Adrenal gland (tissue), 12 donors: ENCODE results near the gene RPS6KA5. TPM values are rescaled to one million over a fixed set of nuclear protein-coding genes. Genes with fewer than 3 reads are reported as not detected.
A peak's percentile ranks its signal among the peaks of the same experiment; 100 is the strongest.

Experiments used
- DNase-seq, 7 donors: peaks; one replicate each; pipeline ENCODE4 v3.0.0-alpha.2; 2019 to 2020
- H3K27ac ChIP-seq, 5 donors: fragments of 200-600 bp; sonication (generic) in 4 of 5; 1 replicate in 3 of 5; 2 replicates in 2 of 5; pipeline versions ENCODE4 v1.5.1 to v1.8.0; 2016 to 2020; ENCODE audit warnings: mild to moderate bottlenecking in 1 of 5
- H3K27me3 ChIP-seq: fragments of 200-600 bp; 2 replicates; pipeline ENCODE4 v1.8.0; 2021
- H3K36me3 ChIP-seq, 2 donors: fragments of 200-600 bp; replicated peaks in 1 of 2; 1 replicate in 1 of 2; 2 replicates in 1 of 2; pipeline versions ENCODE4 v1.5.1 to v1.8.0; 2018 to 2022
- H3K4me1 ChIP-seq, 2 donors: fragments of 200-600 bp; replicated peaks in 1 of 2; 1 replicate in 1 of 2; 2 replicates in 1 of 2; pipeline versions ENCODE4 v1.5.1 to v1.8.0; 2018 to 2021
- H3K4me3 ChIP-seq, 4 donors: fragments of 200-600 bp; sonication (generic) in 3 of 4; one replicate each; pipeline ENCODE4 v1.5.1; 2016 to 2018
- H3K9me3 ChIP-seq, 3 donors: fragments of 200-600 bp; sonication (generic) in 1 of 3; replicated peaks in 1 of 3; 1 replicate in 2 of 3; 2 replicates in 1 of 3; pipeline versions ENCODE4 v1.5.1 to v1.8.0; 2016 to 2021
- POLR2A ChIP-seq, 2 donors: fragments of 450-650 bp; IDR thresholded peaks; one replicate each; pipeline ENCODE4 v1.6.1; 2017; ENCODE audit warnings: antibody characterized with exemption in 2 of 2, mild to moderate bottlenecking in 2 of 2, moderate library complexity in 1 of 2
- WGBS, 4 donors: extraction: QIAGEN DNeasy Blood & Tissue Kit in 2 of 4; methylation state at CpG; one replicate each; pipeline versions ENCODE4 v1.1.5 to v1.1.7; 2013 to 2017; 5-methylcytosine and 5-hydroxymethylcytosine counted together
- intact Hi-C, 2 donors: fragments of 100-400 bp; cut with DNase I; formaldehyde crosslinking; loops; one replicate each; pipeline versions ENCODE4 v1.14.1 to v1.15.0; 2022 to 2023
- polyA plus RNA-seq, 3 donors: library from polyadenylated mRNA; stranded (reverse); fragments of 200-250 nt in 2 of 3; fragments of 350-450 nt in 1 of 3; fragmentation: Illumina TruSeq in 1 of 3; extraction: RNeasy Lipid Tissue Mini Kit (QIAGEN cat#74804) in 1 of 3; gene quantifications; one replicate each; pipeline ENCODE4 v1.2.3, GENCODE V29; 2013 to 2014
- total RNA-seq, 9 donors: library from RNA; depleted of rRNA in 4 of 9; stranded (reverse); fragments of >200 nt in 4 of 9; fragments of 120-200 nt in 1 of 9; fragmentation: NEBNext Ultra II Directional in 1 of 9; extraction: Animal tissue kit (Norgen Biotek cat#: 25700) in 1 of 9; gene quantifications; one replicate each; pipeline versions ENCODE4 v1.1.0 to v1.2.4, GENCODE V29; 2013 to 2023
- TF ChIP-seq, protein P1 (sequence below), 6 experiments: fragments of 450-650 bp in 4 of 6; fragments of 200-600 bp in 2 of 6; sonication (generic) in 1 of 6; IDR thresholded peaks; 1 replicate in 5 of 6; 2 replicates in 1 of 6; pipeline versions ENCODE4 v1.5.1 to v1.8.0; 2016 to 2021; ENCODE audit warnings: antibody characterized with exemption in 6 of 6, mild to moderate bottlenecking in 2 of 6, moderate library complexity in 1 of 6
- donor health status: healthy with polysubstance abuse.
- donor health status: Bipolar disorder and iron deficiency.
- donor health status: DM: yes; HTN: yes; CAD: no.
- donor health status: DM: no; HTN: no; CAD: no.
- donor health status: DM: no; HTN: no; CAD: no.
- donor health status: DM: yes; HTN: yes; CAD: no.

The RPS6KA5 gene
- total and polyA plus RNA-seq, 12 donors: 0.27 to 5.5 (median 1.8) TPM

DNA sequence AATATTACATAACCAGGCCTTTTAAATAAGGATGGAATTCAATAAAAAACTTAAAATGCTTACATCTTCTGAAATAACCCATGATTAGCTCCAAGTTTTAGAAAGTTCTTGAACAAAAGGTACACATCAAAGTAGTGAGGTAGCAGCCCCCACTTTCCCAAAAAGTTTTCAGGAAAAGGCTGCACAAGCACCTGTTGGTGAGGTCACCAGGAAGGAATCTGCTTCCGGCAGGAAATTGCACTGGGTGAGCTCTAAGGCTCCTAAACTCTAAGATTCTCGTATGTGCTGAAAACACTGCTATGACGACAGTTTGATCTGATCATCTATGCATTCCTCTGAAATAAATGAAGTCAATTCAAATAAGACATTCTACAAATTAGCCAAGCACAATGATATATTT lies 210.0 kb downstream of the RPS6KA5 start:
- TF ChIP-seq POLR2A (IDR thresholded peaks at IDR 0.05): no peak
- TF ChIP-seq, protein P1, sequence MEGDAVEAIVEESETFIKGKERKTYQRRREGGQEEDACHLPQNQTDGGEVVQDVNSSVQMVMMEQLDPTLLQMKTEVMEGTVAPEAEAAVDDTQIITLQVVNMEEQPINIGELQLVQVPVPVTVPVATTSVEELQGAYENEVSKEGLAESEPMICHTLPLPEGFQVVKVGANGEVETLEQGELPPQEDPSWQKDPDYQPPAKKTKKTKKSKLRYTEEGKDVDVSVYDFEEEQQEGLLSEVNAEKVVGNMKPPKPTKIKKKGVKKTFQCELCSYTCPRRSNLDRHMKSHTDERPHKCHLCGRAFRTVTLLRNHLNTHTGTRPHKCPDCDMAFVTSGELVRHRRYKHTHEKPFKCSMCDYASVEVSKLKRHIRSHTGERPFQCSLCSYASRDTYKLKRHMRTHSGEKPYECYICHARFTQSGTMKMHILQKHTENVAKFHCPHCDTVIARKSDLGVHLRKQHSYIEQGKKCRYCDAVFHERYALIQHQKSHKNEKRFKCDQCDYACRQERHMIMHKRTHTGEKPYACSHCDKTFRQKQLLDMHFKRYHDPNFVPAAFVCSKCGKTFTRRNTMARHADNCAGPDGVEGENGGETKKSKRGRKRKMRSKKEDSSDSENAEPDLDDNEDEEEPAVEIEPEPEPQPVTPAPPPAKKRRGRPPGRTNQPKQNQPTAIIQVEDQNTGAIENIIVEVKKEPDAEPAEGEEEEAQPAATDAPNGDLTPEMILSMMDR (IDR thresholded peaks at IDR 0.05): no peak
- no peak overlapping the region for H3K27ac ChIP-seq
- H3K4me1 ChIP-seq: no peaks in the 10 kb centered on the region
- H3K36me3 ChIP-seq: no peaks in the 10 kb centered on the region
- H3K9me3 ChIP-seq: no peaks in the 10 kb centered on the region
- H3K27me3 ChIP-seq: no peaks in the 10 kb centered on the region
- DNase-seq: no peak
- no peak overlapping the region for H3K4me3 ChIP-seq
- intact Hi-C loops: no loop called here
- 66 to 80% (median 71%) methylated on average over 3 of the region's 3 CpGs for WGBS, 4 donors

DNA sequence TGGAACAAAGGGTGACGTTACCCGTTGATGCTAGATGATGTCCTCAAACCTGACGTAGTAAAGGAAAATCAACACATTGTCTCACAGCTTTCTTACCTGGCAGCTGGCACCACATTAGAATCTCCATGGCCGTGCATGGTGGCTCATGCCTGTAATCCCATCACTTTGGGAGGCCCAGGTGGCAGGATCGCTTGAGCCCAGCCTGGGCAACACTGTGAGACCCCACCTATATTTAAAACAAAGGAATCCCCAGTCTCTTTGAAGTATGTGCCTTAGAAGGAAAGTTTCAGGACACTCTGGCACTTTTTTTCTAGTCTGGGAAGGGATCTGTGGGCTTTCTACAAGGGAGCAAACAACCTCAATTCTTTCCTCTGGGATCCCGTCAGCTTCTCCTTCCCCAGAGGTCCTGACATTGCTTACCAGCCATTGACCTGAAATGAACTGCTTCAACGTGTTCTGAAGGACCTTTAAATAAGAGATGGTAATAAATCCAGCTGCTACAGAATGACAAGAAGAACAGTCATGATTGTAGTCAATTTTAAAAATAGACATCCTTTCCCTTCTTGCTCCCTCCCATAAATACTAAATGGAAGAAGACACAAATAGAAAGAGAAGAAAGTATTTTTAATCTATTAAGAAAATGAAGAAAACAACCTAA lies 210.5 kb downstream of the RPS6KA5 start:
- TF ChIP-seq, protein P1 (IDR thresholded peaks at IDR 0.05): no peak
- no peak for TF ChIP-seq POLR2A (IDR thresholded peaks at IDR 0.05)
- Histone ChIP-seq H3K27ac (no peak overlapping the region), H3K4me1 (no peaks in the 10 kb centered on the region), H3K9me3 (no peaks in the 10 kb centered on the region), H3K36me3 (no peaks in the 10 kb centered on the region), H3K27me3 (no peaks in the 10 kb centered on the region), H3K4me3 (no peak overlapping the region)
- no peak for DNase-seq
- WGBS, 4 donors: 70 to 78% (median 73%) methylated on average over 7 of the region's 7 CpGs
- intact Hi-C loops: no loop called here

DNA sequence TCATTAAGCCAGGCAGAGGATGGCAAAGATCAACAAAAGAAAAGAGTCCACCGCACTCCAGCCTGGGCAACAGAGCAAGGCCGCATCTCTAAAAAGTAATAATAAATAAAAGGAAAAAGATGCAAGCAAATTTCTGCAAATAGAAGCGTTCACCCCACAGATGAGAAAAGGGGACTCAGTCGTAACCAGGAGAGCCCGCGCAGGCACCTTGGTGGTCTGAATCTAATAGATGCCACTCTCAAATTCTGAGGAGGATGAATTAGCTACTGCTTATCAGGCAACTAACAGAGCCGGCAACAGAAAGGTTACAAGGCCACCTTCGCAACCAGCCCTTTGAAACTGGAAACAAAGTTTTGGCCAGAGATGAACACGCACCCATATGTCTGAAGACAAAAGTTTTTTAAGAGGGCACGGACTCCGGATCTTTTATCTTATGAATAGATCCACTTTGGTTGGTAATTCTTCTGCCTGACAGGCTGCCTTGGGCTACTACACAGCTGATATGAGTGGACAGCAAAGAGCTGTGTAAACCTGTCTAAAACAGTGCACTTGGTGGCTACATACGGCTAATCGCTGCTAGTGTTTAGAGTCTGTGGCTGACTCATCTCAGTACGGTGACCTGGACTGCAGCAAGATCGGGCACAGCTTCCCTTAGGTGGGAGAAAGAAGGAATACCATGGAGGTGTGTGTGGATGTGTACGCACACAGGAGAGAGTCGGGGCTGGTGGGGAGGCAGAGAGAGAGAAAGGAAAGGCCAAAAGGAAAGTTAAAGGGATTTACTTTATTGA lies 211.3 kb downstream of the RPS6KA5 start:
- 67 to 77% (median 70%) methylated on average over 17 of the region's 17 CpGs for WGBS, 4 donors
- DNase-seq: peak in 2 of 7 donors; percentile 17 to 37
- H3K4me3 ChIP-seq: no peak overlapping the region
- H3K36me3 ChIP-seq: no peaks in the 10 kb centered on the region
- intact Hi-C loops: no loop called here
- H3K27me3 ChIP-seq: no peaks in the 10 kb centered on the region
- no peak overlapping the region for H3K27ac ChIP-seq
- no peaks in the 10 kb centered on the region for H3K9me3 ChIP-seq
- TF ChIP-seq, protein P1 (IDR thresholded peaks at IDR 0.05): no peak
- no peaks in the 10 kb centered on the region for H3K4me1 ChIP-seq

DNA sequence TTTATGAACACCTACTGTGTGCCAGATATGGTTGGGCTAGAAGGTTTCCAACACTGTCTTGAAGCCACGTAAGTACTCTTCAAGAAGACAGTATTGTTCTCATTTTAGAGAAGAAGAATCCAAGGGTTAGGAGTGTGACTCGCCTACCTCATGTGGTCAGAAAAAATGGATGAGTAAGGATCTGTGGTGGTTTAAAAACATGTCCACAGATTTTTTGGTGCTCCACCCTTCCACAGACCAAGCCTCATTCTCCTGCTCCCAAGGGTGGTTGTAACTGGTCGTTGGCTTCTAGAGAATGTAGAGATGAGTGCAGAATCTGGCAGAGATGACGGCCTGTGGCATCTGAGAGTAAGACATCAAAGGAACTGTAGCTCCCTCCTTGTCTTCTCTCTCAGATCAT lies 213.9 kb downstream of the RPS6KA5 start:
- no peak for DNase-seq
- WGBS, 4 donors: 84 to 94% (median 92%) methylated on average over 4 of the region's 4 CpGs

More for the DNA sequence above, 213.9 kb downstream of the RPS6KA5 start:
- Histone ChIP-seq H3K27ac (no peak overlapping the region), H3K9me3 (no peaks in the 10 kb centered on the region), H3K4me3 (no peak overlapping the region), H3K27me3 (no peaks in the 10 kb centered on the region), H3K36me3 (no peaks in the 10 kb centered on the region), H3K4me1 (no peaks in the 10 kb centered on the region)
- TF ChIP-seq, protein P1 (IDR thresholded peaks at IDR 0.05): no peak
- TF ChIP-seq POLR2A (IDR thresholded peaks at IDR 0.05): no peak
- intact Hi-C loops: no loop called here
